Fibroblast of skin of right biceps (primary cell): ENCODE results near the gene NR1I3.
"Not testable (repeated sequence)": the region's sequence is repeated elsewhere in the genome, so short reads cannot be mapped to it uniquely, and the experiment has no call there.

Source experiments
- DNase-seq: peaks from one replicate; pipeline ENCODE4 v3.0.0-alpha.2; 2013

The NR1I3 gene, protein sequence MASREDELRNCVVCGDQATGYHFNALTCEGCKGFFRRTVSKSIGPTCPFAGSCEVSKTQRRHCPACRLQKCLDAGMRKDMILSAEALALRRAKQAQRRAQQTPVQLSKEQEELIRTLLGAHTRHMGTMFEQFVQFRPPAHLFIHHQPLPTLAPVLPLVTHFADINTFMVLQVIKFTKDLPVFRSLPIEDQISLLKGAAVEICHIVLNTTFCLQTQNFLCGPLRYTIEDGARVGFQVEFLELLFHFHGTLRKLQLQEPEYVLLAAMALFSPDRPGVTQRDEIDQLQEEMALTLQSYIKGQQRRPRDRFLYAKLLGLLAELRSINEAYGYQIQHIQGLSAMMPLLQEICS

DNA sequence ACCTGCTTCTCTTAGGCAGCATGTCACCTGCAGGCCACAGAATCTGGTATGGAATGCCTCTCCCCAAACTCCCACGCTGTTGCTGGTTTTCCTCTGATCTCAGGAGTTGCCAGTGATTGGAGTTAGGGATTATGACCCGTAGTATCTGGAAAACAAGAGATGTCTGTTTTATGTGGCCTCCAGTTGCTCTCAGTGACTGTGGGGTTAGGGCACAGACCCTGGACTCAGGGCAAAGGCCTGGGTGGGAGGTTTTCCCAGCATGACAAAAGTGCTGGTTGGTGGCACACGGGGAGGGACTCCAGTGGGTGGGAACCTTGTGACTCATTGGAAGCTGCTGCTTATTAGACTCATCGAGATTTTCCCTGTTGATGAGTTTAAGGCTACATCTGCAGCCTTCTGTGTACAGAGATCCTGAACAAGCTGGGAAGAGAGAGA, at the start of gene NR1I3:
Gene NR1I3 (minus strand): TSS at position 165 of the 435 bp plus-strand sequence. CDS start 1,638 bp downstream, outside the sequence.
- DNase-seq, result no peak

- no peak for DNase-seq
Observed at GRCh38 chr1:161287482-161288054, 49.6 kb upstream of the NR1I3 start.

DNA sequence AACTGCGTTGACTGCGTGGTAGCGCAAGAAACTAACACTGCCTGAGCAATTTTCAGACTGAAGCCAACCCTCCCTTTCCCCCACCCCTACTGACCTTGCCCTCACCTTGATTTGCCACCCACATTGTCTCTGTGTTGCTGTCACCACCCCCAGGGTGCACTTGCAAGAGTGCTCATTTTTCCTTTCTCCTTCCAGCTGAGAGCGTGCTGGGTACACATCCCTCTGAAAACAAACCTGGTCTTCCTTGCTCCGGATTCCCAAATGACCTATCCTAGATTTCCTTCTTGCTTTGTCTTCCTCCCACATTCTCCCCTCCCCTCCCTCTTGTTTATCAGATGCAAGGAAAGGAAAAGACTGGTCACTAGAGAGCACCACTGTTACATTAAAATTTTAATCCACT, 47.5 kb upstream of the NR1I3 start:
- no peak for DNase-seq

DNA sequence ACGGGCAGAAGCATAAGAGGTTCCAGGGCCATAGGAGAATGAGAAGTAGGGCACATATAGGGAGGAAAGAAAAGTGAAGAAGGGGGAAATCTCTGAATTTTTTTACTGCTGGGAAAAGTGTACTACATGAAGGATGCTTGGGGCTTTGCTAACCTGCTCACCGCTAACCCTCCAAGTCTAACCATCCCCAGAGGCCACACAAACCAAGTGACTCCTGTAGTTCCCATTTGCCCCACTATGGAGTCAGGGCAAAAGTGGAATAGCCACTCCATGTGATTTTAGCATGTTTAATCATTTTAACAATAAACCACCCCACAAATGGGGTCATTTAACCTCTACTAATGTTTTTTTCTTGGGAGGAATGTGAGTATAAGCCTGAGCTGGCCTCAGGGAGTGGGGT, 47.1 kb upstream of the NR1I3 start:
- no peak for DNase-seq

DNA sequence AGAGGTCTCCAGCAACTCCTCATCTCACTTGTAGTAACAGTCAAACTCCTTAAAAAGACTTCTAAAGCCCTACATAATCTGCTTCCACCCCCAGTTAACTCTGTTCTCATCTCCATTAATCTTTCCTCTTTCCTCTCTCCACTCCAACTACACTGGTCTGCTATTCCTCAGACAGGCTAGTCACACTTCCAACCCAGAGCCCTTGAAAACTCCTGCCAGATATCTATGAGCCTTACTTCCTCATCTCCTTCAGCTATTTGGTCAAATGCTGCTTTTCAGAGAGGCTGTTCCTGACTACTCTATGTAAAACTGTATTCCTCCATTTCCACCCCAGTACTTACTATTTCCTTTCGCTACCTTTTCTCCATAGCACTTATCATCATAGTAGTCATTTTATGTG, 45.0 kb upstream of the NR1I3 start:
- DNase-seq, result no peak

GRCh38 chr1:161274874-161275273, 36.9 kb upstream of the NR1I3 start:
- no peak for DNase-seq

DNA sequence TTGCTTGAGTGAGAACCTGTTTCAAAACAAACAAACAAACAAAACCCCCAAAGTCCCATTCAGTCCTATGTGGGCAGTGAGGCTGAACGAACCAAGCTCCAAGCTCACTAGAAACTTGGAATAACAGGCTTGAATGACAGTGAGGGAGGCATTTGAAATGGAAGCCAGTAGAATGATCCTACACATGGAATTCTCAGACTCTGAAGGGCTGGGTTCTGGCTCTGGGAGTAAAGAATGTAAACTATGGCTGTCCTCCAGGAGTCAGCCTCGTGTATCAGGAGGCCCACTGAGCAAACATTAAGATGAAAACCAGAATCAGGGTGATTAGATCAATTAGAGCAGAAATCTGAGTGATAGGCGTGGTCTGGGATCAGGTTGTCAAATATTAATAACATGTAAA, 35.4 kb upstream of the NR1I3 start:
- DNase-seq, result no peak

GRCh38 chr1:161267321-161267720, 29.3 kb upstream of the NR1I3 start:
- no peak for DNase-seq

GRCh38 chr1:161266836-161267235, 28.8 kb upstream of the NR1I3 start:
- DNase-seq, result no peak

DNA sequence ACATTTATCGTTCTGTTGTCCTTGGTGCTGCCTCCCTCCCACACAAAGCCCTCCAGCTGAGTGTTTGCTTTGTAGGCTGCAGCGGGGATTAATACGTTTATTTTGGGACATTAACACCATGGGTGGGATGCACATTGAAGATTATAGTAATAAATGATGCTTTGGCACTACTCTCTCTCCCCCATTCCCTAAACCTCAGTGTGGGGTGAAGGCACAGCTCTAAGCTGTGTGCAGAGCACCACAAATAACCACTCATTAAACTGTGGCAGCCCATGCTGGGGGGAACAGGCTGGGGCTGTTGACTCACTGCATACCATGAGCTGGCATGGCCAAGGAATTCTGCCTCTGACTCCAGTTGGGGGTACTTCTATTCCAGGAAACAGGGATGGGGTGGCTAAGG, 28.2 kb upstream of the NR1I3 start:
- DNase-seq, result peak; percentile 10

GRCh38 chr1:161265305-161265704, 27.3 kb upstream of the NR1I3 start:
- DNase-seq, result no peak

GRCh38 chr1:161261261-161262235, 23.5 kb upstream of the NR1I3 start:
- no peak for DNase-seq

DNA sequence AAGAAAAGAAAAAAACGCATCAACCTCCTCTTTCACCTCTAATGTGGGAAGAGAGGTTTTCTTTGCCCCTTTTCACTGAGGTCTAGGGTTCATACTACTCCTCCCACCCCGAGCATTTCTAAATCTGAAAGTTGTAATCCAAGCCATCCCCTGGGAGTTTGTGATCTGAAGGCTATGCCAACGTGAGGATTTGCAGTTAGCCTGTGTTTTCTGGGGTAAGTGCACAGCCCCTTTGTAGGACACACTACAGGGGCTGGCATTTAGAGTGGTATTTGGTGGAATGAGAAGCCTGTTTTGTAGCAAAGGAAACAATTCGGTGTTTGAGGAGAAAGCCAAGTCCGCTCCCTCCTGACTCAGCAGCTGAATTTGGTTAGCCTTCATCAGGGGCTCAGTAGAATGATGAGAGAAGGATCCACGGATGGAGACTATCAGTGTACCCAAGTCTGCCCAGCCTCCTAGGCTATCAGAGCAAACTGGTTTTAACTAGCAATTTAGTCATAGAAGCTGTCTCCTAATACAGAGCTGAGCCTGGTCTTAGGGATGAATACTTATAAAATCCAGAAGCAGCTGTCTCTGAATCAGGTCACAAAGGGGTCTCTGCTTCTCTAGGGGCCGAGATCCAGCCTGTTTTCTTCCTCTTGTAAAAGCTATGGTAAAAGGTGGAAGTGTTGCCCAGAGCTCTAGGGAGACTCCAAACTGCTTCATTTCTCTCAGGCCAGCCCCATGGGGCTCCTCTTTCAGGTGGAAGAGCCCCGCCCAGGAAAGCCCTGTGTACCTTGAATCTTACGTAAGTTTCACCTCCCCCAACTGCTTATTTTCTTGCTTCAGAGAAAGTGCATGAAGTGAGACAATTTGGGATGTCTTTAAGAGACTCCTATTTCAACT, 22.6 kb upstream of the NR1I3 start:
- DNase-seq, result no peak

DNA sequence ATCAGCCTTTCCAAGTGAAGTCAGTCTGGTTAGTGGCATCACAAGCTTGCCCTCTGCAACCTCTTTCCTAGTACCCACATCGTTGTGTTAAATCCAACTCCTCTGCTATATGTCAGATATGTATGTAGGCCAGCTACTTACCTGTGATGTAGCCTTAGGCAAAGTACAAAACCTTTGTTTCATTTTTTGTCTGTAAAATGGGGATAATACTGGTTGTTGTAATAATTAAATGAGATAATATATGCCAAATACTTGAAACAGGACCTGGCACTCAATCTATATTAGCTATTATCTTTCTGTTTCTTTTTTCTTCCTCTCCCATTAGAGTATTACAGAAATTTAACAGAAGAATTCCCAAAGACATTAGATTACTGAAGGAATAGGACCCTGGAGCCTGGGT, 21.8 kb upstream of the NR1I3 start:
- DNase-seq, result no peak

DNA sequence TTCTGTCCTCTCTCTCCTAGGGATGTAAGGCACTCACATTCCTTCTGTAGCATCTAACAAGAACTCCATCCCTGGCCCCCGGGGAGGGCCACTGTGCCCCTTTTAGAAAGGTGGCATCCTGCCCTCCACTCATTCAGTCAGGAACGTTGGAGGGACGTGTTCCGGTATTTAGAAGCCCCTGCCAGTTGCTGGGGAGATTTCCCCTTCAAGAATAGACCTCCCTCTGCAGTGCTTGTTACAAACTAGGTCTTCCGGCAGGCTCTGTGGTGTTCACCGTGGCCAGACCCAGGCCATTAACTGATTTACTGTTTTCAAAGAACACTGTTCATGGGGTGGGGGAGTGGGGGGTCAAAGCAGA, 21.3 kb upstream of the NR1I3 start:
- no peak for DNase-seq

DNA sequence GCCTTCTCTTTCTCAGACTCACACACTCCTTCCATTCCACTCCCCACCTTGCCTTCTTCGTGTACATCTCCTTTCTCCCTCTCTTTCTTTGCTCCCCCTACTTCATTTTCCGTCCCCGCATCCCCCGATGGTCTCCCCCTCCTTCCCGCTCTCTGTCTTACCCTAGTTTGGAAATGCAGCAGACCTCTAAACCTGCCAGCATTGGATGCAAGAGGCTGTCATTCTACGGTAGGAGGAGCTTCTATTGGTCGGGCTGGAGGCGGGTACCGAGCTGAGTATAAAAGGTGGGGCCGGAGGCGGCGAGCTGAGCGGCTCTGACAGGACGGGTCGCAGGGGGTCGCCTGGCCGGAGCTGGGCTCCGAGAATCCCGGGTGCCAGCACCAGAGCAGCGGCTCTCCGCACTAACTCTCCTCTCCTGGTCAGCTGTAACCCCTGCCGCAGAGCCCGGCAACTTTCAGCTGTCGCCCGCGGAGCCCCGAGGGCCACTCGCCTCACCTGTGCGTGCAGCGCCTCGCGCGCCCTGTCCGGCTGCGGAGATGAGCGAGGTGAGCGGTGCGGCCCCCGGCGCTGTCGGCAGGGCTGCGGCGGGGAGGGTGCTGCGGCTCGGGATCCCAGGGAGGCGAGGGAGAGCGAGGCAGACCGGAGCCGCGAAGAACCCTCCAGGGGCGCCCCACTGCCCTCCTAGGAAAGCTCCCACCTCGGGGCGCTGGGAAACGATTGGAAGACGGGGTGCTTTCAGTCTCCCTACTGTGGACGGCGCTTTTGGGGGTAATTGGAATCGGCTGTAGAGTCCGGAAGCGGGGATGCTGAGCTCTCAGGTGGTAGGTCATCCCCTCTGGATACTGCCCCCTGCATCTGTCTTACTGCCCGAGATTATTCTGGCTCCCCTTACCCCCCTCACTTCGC, 20.7 kb upstream of the NR1I3 start, which contains the start of gene PCP4L1:
Gene PCP4L1 (plus strand): TSS at position 307 of the 906 bp plus-strand sequence. CDS start 230 bp downstream, at position 537.
- DNase-seq, result peak; percentile 51

DNA sequence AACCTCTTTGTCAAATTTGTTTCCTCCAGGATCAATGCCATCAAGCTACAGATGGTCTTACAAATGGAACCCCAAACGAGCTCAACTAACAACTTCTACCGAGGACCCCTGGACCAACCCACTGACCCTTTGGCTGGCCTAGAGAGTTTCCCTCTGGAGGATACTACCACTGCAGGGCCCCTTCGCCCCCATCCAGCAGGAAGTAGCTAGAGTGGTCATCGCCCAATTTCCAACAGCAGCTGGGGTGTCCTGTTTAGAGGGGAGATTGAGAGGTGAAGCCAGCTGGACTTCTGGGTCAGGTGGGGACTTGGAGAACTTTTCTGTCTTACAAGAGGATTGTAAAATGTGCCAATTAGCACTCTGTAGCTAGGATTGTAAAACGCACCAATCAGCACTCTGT, 19.1 kb upstream of the NR1I3 start:
- DNase-seq, result not testable (repeated sequence)

- DNase-seq, result not testable (repeated sequence)
Observed at GRCh38 chr1:161255955-161256520, 18.0 kb upstream of the NR1I3 start.

- not testable (repeated sequence) for DNase-seq
Observed at GRCh38 chr1:161255302-161255701, 17.3 kb upstream of the NR1I3 start.

DNA sequence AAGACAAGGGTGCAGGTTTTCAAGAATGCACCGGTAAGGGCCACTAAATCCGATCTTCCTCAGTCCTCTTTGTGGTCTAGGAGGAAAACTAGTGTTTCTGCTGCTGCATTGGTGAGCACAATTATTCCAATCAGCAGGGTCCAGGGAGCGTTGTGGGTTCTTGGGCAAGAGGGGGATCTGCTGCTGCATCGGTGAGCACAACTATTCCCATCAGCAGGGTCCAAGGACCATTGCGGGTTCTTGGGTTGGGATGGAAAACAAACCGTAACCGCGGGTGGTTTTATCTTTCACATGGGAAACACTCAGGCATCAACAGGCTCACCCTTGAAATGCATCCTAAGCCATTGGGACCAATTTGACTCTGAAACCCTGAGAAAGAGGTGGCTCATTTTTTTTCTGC, 13.6 kb upstream of the NR1I3 start:
- DNase-seq, result no peak

DNA sequence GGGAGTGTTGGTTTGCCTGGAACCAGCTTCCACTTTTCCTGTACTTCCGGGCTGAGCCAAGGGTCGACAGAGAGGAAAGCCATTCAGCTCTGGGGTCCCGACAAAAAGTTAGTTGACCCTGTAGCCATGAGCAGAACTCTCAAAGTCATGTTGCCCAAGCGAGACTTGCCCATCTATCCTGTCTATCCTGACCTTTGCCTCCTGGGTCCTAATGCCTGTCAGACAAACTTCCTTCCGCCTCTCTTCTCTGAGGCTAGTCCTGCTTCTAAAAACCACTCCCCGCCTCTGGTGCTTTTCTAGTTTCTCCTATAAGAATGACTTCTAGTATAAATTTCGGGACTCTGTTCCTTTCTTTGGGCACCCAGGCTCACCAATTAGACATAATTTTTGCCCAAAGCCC, 12.8 kb upstream of the NR1I3 start:
- DNase-seq, result no peak
